ENCODE measurements around the gene ZBTB5.
"Not testable (repeated sequence)": the region's sequence is repeated elsewhere in the genome, so short reads cannot be mapped to it uniquely, and the experiment has no call there.

Gene ZBTB5

DNA sequence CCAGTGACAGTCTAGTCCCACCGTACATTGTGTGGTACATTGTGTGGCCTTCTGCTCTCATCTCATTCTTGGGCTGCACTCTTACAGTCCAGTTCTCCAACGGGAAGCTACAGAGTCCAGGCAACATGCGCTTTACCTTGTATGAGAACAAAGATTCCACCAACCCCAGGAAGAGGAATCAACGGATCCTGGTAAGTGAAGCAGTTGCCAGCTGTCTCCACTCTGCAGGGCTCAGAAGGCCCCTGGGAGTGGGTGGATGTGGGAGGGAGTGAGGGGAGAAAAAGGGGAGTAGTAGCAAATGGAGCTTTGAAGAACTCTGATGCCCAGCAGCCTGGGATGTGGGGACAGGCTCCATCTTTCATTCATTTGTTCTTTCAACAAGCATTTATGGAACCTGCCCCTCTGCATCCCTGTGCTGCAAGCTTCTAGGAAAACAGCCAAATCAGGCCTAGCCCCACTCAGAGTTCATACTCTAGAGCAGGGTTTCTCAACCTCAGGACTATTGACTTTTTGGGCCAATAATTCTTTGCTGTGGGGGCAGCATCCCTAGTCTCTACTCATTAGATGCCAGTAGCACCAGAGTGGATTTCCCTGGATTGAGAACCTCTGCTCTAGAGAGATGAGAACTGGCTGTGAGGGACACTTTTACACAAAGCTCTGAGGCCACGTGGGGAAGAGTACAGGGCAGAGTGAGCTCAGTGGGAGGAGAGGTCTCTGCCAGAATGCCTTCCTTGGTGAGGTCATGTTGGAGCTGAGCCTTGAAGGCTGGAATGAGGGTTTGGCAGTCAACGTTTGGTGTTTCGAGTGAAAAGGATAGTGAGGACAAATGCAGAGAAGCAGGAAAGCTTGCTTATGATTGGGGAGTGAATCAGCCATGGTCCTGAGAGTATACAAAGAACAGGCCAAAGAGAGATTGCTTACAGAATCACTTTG lies 21.6 kb upstream of the ZBTB5 start:
- DNase-seq: peak in 31 of 56 donors; percentile 5 to 73 (median 28)

DNA sequence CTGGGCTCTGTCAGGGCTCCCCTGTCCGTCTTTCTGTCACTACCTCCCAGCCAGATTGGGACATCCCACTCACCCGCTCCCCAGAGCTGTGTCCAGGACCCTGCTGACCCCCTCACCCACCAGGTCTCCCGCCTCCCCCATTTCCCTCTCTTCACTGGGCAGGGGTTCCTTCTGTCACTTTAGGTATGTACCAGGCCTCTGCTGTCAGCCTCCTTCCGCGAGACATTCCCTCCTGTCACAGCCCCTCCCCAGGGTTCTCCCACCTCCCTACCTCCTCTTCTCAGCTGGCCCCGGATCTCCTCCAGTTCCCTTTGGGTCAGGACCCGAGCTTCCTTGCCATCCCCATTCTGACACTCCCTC lies 21.0 kb upstream of the ZBTB5 start:
- no peak for DNase-seq

DNA sequence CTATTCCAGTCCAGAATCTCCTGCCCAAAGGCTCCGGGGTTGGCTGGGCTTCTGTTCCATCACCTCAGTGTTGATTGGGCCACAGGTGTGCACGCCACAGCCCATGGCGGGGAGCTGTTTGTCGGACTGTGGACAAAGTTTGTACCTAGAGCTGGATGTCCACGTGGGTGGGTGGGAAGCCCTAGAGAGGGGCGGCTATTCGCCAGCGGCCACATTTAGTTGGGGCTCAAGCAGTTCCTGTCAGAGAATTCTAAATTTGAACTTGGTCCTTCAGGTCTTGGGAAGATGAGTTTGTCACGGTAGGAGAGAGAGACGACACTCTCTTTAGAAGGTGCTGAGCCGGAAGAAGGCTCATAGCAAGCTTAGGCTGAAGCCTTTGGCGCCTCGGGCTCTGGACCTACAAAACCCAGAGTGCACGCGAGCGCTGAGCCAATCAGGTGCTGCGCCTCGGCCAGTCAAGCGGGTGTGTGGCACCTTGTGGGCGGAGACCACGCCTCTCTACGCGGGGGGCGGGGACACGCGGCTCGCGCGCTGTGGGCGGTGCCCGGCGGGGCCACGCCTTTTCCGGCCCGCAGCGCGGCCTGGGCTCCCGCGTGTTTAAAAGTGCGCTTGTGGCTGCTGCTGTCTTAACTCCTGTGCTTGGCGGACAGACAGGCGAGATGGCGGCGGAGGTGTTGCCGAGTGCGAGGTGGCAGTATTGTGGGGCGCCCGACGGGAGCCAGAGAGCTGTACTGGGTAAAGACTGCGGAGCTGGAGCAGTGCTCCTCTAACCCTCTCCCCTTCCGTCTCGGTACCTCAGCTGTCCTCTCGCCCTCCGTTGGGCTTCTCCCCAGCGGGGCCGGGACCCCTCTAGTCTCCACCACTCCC lies 20.4 kb upstream of the ZBTB5 start, which contains the start of gene POLR1E:
Gene POLR1E, plus strand, starts transcription at position 560 of the 867 bp plus-strand sequence. Its CDS starts 100 bp downstream, at position 660.
- peak in 55 of 56 donors; percentile 30 to 95 (median 83) for DNase-seq

DNA sequence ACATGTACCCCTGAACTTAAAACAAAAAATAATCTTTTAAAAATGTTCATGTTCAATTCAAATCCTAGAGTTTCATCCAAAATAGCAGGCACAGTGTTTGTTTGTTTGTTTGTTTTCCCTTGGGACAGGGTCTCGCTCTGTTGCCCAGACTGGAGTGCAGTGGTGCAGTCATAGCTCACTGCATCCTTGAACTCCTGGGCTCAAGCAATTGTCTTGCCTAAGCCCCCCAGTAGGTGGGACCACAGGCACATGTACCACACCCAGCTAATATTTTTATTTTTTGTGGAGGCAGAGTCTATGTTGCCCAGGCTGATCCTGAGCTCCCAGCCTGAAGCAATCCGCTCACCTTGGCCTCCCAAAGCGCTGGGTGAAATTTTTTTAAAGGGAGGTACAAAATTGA lies 15.5 kb upstream of the ZBTB5 start:
- no peak for DNase-seq

DNA sequence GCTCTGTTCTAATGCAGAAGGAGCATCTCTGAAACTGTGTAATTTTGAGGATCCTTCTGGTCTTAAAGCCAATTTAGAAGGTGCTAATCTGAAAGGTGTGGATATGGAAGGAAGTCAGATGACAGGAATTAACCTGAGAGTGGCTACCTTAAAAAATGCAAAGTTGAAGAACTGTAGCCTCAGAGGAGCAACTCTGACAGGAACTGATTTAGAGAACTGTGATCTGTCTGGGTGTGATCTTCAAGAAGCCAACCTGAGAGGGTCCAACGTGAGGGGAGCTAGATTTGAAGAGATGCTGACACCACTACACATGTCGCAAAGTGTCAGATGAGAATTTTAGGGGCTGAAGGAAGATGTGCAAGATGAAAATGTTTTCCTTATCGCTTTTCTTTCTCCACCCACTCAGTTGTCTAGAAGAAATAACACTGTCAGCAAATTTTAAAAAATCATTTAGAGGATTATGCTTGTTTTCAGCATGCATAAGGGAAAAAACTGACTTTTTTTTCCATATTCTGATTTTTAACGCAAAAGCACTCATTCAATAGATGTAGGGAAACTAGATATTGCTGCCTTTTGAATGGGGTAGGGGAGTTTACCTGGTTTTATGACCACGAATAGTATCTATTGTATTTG lies 12.9 kb upstream of the ZBTB5 start:
- not testable (repeated sequence) for DNase-seq

DNA sequence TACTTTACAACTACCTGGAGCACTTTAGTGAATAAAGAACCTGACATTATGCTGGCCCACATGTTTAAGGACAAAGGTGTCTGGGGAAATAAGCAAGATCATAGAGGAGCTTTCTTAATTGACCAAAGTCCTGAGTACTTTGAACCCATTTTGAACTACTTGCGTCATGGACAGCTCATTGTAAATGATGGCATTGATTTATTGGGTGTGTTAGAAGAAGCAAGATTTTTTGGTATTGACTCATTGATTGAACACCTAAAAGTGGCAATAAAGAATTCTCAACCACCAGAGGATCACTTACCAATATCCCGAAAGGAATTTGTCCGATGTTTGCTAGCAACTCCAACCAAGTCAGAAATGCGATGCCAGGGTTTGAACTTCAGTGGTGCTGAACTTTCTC lies 12.2 kb upstream of the ZBTB5 start:
- not testable (repeated sequence) for DNase-seq

DNA sequence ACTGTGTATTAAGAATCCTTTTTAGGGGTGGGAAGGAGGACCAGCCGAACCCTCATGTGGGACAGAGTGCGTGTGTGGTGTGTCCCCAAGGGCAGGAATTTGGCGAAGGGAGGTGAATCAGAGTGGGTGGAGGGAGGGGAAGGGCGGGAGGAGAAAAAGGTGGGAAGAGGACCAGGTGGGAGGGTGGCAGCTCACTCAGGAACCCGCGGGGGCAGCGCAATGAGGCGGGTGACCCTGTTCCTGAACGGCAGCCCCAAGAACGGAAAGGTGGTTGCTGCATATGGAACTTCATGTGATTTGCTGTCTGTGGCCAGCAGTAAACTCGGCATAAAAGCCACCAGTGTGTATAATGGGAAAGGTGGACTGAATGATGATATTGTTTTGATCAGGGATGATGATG lies 11.7 kb upstream of the ZBTB5 start:
- no peak for DNase-seq

DNA sequence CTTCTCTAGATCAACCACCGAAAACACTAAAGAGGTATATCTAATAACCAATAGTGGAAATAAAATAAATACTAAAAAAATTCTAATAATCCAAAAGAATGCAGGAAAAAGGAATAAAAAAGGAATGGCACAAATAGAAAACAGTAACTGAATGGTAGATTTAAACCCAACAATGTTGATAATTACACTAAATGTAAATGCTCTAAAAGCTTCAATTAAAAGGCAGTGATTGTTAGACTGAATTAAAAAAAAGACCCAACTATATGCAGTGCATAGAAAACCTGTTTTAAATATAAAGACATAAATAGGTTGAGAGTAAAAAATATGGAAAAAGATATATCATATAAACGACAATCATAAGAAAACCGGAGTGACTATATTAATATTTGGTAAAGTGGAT lies 9.2 kb upstream of the ZBTB5 start:
- DNase-seq: no peak

DNA sequence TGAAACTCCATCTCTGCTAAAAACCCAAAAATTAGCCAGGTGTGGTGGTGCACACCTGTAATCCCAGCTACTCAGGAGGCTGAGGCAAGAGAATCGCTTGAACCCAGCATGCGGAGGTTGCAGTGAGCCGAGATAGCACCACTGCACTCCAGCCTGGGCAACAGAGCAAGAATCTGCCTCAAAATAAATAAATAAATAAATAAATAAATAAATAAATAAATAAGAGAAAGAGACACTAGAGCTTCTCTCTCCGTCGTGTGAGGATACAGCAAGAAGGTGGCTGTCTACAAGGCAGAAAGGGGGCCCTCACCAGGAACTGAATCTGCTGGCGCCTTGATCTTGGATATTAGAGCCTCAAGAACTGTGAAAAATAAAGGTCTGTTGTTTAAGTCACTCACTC lies 8.7 kb upstream of the ZBTB5 start:
- DNase-seq: not testable (repeated sequence)

DNA sequence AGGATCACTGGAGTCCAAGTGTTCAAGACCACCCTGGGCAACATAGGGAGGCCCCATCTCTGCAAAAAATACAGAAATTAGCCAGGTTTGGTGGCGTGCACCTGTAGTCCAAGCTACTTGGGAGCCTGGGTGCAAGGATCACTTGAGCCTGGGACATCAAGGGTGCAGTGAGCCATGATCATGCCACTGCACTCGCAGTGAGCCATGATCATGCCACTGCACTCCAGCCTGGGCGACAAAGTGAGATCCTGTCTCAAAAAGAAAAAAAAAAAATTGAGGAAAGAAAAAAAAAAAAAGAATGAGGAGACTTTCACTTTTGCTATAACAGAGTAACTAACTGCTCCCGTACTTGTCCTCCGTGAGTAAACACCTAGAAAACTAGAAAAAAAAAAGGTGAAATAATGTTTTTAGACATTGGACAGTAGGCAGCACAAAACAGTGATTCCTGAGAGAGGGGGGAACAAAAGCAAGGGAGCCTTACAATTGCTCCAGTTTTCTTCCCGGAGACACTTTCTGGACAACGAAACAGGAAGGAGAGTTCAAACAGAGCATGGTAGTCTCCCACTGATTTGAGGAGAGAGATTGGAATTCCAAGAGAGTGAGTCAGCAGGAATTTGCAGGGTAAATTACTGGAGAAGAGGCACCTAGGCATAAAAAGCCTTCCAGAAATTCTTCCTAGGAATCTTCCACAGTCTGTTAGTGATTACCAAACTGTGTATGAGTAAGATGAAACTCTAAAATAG lies 6.9 kb upstream of the ZBTB5 start:
- no peak for DNase-seq

DNA sequence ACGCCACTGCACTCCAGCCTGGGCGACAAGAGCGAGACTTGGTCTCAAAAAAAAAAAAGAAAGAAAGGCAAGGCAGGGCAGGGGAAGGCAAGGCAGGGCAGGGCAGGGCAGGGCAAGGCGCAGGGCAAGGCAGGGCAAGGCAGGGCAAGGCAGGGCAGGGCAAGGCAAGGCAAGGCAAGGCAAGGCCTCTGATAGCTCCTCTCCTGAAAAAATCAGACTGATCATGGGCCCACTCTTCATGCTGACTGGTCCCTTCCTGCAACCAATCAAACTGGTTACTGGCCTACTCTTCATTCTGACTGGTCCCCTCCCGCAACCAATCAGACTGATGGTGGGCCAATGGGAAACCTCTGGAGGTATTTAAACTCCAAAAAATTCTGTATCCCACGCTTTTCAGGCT lies 3.4 kb upstream of the ZBTB5 start:
- DNase-seq: no peak

DNA sequence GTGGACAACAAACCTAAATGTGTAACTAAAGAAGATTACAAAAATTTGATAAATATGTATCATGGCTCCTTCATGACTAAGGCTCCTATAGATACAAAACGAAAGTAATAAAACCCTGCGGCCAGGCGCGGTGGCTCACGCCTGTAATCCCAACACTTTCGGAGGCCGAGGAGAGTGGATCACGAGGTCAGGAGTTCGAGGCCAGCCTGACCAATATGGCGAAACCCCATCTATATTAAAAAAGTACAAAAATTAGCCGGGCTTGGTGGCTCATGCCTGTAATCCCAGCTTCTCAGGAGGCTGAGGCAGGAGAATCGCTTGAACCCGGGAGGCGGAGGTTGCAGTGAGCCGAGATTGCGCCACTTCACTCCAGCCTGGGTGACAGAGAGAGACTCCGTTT lies 2.3 kb upstream of the ZBTB5 start:
- DNase-seq: not testable (repeated sequence)

DNA sequence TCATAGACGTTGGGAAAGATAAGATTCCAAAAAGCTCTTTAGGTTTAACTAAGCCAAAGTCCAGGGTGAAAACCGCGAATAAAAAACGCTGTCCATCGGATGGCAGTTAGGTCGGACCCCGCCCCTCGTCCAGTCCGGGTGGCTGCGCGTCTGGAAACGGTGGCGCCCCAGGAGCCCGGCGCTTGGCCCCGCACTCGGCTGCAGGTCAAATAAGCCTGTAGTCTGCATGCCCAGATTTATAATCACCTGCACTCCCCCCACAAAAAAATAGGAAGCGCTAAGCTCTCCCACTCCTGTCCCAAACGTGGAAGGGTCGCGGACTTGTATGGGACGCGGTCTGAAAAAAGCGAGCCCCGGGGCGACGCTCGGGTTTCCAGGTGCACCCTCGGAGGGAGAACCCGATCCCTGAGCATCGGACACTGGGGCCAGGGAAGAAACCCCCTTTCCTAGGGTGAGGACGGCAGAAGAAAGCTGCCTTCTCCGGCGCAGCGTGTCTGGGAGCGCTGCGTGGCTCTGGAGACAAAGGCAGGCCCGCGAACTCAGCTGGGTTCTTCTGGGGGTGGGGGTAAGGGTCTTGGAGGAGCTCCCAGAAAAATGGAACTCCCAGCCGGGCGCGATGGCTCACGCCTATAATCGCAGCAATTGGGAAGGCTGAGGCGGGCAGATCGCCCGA lies 923 bp upstream of the ZBTB5 start:
- peak in 42 of 56 donors; percentile 12 to 78 (median 60) for DNase-seq

DNA sequence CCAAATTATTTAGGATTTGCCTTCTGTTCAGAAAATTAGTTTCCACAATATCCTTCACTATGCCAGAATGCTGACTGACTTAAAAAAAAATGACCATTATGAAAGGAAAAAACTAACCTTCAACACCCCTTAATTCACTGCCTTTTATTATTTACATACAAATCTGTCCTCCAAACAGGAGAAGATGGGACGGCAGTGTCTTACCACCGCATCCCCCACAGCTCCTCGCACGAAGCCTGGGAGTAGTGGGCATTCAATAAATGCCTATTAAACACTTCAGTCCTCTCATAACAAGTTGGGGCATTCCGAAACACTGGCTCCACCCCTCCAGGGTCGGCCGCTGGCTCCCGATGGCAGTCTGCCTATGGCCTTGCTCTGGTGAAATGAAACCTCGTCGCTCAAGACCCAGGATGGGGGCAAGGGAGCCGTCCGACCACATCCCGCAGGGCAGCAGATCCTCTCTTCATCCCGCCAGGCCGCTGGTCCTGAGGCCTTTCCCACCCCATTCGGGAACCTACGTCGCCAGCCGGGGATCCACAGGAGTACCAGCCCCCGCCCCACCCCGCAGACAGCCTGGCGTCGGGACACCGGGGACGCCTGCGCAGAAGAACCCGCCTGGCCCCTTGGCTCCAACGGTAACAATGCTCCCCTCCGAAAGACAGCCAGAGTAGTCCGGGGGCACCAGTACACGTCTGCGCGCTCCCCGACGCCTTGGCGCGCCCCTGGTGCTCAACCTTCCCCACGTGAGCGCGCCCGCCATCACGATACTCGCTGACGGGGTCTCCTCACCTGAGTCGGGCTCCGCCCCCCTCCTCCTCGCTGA lies 613 bp downstream of the ZBTB5 start:
- peak in 46 of 56 donors; percentile 19 to 88 (median 78) for DNase-seq

DNA sequence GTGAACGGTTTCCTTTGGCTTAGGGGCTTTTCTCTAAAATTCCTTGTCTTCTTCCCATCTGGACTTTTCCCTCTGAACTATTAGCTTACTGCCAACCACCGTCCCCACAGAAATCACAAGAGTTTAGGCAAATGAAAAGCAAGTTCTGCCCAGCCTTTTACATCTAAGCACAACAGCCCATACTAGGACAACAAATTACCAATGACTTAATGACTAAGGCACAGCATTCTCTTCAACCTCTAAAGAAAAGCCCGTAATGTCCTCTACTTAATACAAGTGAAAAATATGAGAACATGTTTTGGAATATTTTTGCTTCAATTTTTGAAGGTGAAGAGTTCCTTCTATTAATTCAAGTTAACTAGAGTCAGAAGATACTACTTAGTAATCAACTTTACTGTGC lies 1.2 kb downstream of the ZBTB5 start:
- DNase-seq: no peak

DNA sequence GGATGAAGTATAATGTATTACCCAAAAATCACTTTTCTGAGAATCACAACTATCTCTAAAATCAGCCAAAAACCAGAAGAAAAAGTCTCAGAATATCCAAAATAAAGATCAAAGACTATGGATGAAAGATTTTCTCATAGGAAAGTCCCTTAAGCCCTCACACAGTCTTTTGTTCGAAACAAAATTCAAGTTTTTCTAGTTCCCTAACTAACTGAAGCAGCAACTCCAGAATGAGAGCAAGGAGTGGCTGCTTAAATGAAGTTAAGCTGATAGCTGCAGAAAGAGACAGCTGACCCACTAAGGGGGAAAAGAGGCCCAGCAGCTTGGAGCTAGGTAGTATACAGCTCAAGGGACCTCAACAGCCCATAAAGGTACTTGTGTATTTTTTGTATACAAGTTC lies 8.4 kb downstream of the ZBTB5 start:
- DNase-seq: no peak

DNA sequence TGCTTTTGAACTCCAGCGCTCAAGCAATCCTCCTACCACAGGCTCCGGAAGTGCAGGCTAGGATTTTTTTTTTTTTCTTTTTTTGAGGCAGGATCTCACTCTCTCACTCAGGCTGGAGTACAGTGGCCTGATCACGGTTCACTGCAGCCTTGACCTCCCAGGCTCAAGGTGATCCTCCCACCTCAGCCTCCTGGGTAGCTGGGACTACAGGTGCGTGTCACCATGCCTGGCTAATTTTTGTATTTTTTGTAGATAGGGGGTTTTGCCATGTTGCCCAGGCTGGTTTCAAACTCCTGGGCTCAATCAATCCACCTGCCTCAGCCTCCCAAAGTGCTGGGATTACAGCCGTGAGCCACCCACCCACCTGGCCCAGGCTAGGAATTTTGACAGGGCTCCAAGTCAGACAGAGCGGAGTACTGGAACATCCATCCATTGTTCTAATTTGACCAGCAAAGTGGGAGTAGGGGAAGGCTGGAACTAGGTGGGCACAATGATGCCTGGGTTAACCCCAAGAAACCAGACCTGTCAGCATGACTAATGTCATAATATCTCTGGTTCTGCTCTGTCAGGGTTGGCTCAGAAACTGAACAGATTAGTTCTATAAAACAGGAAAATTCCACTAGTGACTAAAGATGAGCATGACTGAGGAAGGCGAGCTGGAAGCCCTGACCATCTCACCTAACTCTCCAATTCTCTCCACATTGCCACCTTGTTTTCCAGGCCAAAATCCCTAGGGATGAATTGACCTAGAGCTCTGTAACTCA lies 9.2 kb downstream of the ZBTB5 start:
- DNase-seq: peak in 1 of 56 donors; percentile 16

DNA sequence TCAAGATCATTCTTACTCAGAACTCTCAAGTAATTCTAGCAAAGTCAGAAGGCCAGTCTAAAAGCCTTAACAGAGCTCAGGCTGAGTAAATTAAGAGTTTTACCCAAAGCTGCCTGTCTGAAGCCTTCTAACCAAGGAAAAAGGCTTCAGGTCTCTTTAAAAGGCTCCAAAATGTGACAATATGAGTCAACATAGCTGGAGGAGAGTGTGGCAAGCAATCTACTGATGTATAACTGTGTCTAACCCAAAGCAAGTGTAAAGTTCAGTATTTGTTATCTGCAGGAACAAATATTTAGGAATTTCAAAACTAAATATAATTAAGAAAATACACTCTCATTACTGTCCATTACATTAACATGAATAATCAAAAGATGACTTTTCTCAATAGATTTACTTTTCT lies 11.0 kb downstream of the ZBTB5 start:
- DNase-seq: no peak

DNA sequence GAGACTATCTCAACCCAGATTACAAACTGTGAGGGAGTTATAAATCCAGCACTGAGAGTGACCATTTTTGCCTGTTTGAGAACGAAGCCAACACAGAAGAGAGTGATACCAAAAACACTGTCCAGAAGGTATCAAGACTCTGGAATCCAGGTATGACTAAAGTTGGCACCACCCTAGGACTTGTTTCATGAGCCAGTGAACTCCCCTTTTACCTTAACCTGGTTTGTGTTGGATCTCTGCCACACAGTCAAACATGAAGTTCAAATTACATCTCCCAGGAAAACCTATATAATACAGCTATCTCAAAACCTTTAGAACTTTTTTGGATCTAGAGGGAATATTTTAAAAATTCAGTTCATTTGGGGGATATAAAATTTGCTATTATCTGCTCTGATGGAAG lies 11.4 kb downstream of the ZBTB5 start:
- no peak for DNase-seq
